Stimulated activated CD4-positive, alpha-beta T cell treated with anti-CD3 and anti-CD28 coated beads, Interleukin-2, amount 100 ng/mL, for 48 hours (primary cell): Measurements from ENCODE around the gene SLC25A44.

Experiments used
- DNase-seq, 2 donors: peaks; one replicate each; pipeline ENCODE4 v3.0.0-alpha.2; 2020

SLC25A44 gene

DNA sequence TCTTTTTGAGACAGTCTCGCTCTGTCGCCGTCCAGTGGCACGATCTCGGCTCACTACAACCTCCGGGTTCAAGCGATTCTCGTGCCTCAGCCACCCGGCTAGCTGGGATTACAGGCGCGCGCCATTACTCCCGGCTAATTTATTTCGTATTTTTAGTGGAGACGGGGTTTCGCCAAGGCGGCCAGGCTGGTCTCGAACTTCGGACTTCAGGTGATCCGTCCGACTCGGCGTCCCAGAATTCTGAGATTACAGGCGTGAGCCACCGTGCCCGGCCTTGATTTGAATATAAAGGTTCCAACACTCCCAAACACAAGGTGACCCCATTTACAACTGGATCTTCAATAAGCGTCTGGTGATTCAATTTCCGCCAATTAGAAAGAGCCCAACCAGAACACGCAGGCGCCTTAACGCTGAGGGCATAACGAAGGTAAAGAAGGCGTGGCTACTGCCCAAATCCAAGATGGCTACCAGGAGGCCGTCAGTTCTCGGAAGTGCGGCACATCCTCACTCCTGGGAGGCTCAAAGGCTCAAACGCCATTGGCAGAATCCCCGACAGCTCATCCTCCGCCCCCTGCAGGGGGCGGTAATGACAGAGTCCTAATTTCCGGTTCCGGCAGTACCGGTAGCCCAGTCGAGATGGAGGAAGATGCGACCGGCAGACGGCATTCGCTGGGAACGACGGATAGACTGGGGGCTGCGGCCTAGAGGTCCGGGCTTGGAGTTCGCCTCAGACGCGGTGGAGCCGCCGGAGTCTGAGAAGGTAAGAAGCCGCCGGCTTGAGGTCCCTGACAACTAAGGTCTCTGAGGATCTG, at the start of gene SLC25A44:
Gene SLC25A44 (plus strand): TSS at position 617 of the 812 bp plus-strand sequence. CDS start 5,744 bp downstream, outside the sequence.
- peak; percentile 92 to 97 for DNase-seq

GRCh38 chr1:156144742-156145141, 49.2 kb upstream of the SLC25A44 start:
- DNase-seq, result no peak

DNA sequence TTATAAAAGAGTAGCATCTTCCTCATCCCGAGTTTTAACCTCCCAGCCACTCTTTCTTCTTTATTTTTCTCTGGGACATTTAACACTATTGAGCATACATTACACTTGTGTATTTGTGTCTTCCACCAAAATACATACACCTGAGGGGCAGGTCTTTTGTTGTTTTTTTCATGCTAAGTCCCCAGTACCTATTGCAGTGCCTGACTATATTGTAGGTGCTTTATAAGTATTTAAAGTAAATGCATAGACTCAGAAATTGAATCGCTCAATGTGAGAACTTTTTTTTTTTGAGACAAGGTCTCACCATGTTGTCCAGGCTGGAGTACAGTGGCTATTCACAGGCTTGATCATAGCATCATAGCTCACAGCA, 48.3 kb upstream of the SLC25A44 start:
- DNase-seq, result no peak

GRCh38 chr1:156146020-156146768, 47.7 kb upstream of the SLC25A44 start:
- no peak for DNase-seq

DNA sequence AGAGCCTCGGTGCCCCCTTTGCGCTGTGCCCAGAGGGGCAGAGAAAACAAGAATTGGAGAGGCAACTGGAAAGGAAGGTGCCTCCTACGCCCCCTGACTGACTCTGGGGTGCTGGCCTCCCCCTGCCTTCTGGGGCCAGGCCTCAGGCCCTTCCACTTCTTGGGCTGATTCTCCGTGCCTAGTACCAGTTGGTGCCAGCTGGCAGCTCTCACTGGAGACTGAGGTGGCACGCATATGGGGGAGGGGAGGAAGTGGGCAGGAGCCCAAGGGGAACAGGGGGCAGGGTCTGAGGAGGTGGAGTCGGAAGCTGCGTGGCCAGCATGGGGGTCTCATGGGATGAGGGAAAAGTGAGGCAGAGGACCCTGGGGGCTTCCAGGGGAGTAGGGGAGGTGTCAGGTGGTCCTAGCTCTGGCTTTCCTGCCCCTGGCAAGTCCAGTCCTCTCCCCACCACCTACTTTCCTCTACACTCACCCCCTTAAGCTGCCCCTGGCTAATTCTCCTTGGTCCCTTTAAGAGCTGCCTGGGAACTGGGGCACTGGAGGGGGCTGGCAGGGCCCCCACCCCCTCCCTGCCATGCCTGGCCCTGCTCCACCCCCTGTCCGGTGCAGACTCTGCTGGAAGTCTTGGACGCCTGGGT, 47.0 kb upstream of the SLC25A44 start:
- DNase-seq, result no peak

GRCh38 chr1:156148216-156148615, 45.7 kb upstream of the SLC25A44 start:
- DNase-seq, result no peak

- no peak for DNase-seq
These were observed 44.3 kb upstream of the SLC25A44 start for GRCh38 chr1:156149374-156150332.

GRCh38 chr1:156150333-156151011, 43.4 kb upstream of the SLC25A44 start:
- no peak for DNase-seq

DNA sequence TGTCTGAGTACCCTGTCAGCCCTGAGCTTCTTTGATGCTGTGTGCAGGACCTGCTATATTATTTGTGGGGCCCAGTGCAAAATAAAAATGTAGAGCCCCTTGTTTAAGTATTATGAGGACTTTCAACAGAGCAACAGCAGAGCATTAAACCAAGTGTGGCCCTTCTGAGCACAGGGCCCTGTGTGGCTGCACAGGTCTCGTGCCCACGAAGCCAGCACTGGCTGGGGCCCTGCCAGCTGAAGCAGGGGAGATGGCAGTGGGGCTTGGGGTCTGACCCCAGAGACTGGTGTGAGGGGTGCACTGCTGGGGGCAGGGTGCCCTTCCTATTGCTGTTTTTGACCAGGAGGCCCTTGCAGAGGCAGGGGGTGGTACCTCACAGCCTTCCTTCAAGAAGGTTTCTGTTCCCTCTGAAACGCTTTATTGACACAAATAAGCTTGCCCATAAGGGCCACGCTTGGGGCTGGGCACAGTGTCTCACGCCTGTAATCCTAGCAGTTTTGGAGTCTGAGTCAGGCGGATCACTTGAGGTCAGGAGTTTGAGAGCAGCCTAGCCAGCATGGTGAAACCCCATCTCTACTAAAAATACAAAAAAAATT, 42.7 kb upstream of the SLC25A44 start:
- no peak for DNase-seq

- DNase-seq, result no peak
These were observed 41.3 kb upstream of the SLC25A44 start for GRCh38 chr1:156152628-156153027.

- DNase-seq, result no peak
These were observed 40.5 kb upstream of the SLC25A44 start, which contains the start of gene SEMA4A for GRCh38 chr1:156153362-156153761. SEMA4A (plus strand) TSS chr1:156153585; CDS start chr1:156154579, 994 bp downstream.

DNA sequence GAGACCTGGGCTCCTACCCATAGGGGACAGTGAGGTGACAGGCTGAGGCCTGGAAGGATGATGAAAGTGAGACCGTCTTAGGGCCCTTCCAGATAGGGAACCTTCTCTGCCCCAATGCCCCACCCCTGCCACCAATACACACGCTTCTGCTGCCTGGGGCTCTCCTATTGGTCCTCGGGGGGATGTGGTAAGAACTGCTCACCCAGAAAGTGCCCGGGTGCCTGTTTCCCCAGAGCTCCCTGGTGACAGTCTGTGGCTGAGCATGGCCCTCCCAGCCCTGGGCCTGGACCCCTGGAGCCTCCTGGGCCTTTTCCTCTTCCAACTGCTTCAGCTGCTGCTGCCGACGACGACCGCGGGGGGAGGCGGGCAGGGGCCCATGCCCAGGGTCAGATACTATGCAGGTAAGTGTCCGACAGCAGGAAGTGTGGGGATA, 39.6 kb upstream of the SLC25A44 start:
- DNase-seq, result peak; percentile 42 to 58

GRCh38 chr1:156155756-156156510, 38.0 kb upstream of the SLC25A44 start:
- no peak for DNase-seq

DNA sequence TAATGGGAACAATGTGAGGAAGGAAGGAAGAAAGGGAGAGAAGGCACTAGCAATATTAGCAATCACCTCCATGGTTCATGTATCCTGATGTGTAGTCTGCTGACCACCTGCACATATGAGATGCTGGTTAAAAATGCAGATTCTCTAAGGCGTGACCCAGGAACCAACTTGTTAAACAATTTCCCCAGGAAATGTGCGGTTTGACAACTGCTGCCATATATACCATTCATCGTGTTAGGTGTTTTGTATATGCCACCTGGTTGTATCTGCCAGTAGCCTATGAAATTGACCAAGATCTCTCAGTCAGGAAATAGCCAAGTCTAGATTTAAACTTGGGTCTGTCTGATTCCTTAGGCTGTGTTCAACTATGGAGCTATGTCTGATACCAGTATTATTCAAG, 36.4 kb upstream of the SLC25A44 start:
- no peak for DNase-seq

- no peak for DNase-seq
These were observed 35.9 kb upstream of the SLC25A44 start for GRCh38 chr1:156157966-156158365.

DNA sequence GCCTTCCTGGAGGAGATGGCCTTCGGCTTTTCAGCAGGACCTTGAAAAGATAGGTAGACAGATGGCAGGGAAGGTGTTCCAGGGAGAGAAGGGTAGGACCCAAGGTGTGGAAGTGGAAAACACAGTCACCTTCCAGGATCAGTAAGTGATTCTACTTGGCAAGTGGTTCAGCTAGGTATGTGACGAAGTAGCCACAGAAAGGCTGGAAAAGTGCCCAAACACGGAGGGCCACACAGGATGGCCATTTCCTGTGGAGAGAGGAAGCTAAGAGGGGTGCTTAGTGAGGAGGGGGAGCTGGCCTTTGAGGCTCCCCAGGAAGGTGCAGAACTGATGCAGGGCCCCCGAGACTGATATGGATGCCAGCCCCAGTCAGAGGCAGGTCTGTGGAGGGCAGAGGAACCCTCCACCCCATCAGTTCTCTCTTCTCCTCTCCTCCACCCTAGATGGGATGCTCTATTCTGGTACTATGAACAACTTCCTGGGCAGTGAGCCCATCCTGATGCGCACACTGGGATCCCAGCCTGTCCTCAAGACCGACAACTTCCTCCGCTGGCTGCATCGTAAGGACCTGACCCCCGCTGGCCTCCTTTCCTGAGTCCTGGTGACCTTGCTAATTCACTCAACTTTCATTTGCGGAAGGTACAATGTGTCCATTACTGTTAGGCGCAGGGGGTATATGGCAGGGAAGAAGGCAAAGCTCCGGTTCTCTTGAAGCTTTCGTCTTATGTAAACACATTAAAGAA, 33.7 kb upstream of the SLC25A44 start:
- DNase-seq, result no peak

DNA sequence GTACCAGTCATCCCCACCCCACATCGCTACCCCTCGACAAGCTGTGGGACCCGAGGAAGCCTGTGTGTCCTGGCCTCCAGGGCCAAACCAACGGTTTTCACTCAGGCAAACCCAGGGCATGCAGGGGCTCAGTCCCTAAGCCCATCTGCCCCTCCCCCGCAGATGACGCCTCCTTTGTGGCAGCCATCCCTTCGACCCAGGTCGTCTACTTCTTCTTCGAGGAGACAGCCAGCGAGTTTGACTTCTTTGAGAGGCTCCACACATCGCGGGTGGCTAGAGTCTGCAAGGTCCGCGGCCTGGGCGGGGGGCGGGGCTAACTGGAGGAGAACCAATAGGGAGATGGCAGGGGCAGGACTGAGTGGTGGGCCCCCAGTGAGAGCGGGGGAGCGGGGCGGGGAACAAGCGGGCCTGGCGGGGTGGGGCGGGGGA, 33.1 kb upstream of the SLC25A44 start:
- peak; percentile 69 to 74 for DNase-seq

DNA sequence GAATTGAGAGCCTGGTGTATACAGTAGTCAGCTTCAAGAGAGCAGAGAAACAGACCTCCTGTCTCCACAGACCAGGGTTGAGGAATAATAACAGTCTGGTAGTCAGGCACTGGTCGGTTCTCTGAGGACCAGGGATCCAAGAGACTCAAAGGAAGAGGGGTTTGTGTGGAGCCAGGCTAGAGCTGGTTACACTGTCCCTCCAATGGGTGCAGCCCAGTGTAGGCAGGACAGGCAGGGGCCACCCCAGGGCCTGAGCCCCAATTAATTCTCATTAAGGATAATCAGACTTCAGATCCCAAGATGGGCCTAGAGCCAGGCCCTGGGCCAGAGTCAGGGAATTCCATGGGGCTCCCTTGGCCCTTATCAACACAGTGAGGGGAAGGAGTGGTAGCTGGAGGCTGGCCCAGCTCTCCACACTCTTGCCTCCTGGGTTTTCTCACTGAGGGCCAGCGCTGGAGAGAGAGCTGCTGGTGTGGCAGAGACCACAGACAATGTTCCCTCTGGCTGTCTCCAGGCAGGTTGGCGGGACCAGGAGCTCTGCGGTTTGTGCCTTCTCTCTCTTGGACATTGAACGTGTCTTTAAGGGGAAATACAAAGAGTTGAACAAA, 31.4 kb upstream of the SLC25A44 start:
- no peak for DNase-seq

DNA sequence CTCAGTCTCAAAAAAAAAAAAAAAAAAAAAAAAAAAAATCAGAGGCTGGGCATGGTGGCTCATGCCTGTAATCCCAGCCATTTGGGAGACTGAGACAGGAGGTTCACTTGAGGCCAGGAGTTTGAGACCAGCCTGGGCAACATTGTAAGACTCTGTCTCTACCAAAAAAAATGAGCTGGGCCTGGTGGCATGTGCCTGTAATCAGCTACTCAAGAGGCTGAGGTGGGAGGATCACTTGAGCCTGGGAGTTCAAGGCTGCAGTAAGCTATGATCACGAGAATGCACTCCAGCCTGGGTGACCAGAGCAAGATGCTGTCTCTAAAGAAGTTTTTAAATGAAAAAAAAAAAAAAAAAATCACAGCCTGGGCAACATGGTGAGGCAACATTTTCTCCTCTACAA, 30.2 kb upstream of the SLC25A44 start:
- DNase-seq, result no peak
